ENCODE data around the gene ALDH1B1.

Gene ALDH1B1

DNA sequence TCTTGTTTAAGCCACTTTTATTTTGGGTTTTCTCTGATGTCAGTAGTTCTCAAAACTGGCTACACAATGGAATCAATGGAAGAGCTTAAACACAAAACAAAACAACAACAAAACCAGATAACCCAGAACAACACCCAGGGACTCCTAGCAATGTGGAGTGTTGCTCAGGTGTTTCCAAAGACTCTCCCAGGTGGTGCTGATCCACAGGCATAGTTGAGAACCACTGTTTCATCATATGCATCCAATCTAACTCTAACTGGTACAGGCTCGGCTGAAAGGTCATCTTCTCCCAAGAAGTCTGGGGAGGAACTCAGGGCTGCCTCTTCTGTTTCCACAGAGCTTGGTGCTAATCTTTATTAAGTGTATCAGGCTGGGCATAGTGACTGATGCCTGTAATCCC, 5.4 kb upstream of the ALDH1B1 start:
- 0 out of 2 replicates have a peak, but pooled peaks cover 2% of the 10 kb centered on the region for H3K4me1 ChIP-seq (ENCODE audit: control insufficient read depth, insufficient read depth, low read length)
- no peak for DNase-seq (ENCODE audit: low read depth, low spot score)
- H3K27me3 ChIP-seq (ENCODE audit: control insufficient read depth, insufficient read depth, low read length): no peaks in the 10 kb centered on the region
- no peaks in the 10 kb centered on the region for H3K9me3 ChIP-seq (ENCODE audit: control insufficient read depth, insufficient read depth, low read length)
- no CpG with 5 or more reads among the region's 1 CpG for WGBS (ENCODE audit: insufficient coverage, insufficient read length)
- H3K4me3 ChIP-seq (ENCODE audit: low read length): no peak overlapping the region
- no peaks in the 10 kb centered on the region for H3K36me3 ChIP-seq (ENCODE audit: control insufficient read depth, insufficient read depth, low read length)
- H3K27ac ChIP-seq (ENCODE audit: low read length): no peak overlapping the region

GRCh38 chr9:38387751-38388150, 4.8 kb upstream of the ALDH1B1 start:
- Histone ChIP-seq H3K27me3 (ENCODE audit: control insufficient read depth, insufficient read depth, low read length) (no peaks in the 10 kb centered on the region), H3K4me3 (ENCODE audit: low read length) (no peak overlapping the region), H3K27ac (ENCODE audit: low read length) (no peak overlapping the region), H3K4me1 (ENCODE audit: control insufficient read depth, insufficient read depth, low read length) (0 out of 2 replicates have a peak, but pooled peaks cover 2% of the 10 kb centered on the region), H3K36me3 (ENCODE audit: control insufficient read depth, insufficient read depth, low read length) (no peaks in the 10 kb centered on the region), H3K9me3 (ENCODE audit: control insufficient read depth, insufficient read depth, low read length) (no peaks in the 10 kb centered on the region)
- no peak for DNase-seq (ENCODE audit: low read depth, low spot score)
- no CpG with 5 or more reads among the region's 4 CpGs for WGBS (ENCODE audit: insufficient coverage, insufficient read length)

DNA sequence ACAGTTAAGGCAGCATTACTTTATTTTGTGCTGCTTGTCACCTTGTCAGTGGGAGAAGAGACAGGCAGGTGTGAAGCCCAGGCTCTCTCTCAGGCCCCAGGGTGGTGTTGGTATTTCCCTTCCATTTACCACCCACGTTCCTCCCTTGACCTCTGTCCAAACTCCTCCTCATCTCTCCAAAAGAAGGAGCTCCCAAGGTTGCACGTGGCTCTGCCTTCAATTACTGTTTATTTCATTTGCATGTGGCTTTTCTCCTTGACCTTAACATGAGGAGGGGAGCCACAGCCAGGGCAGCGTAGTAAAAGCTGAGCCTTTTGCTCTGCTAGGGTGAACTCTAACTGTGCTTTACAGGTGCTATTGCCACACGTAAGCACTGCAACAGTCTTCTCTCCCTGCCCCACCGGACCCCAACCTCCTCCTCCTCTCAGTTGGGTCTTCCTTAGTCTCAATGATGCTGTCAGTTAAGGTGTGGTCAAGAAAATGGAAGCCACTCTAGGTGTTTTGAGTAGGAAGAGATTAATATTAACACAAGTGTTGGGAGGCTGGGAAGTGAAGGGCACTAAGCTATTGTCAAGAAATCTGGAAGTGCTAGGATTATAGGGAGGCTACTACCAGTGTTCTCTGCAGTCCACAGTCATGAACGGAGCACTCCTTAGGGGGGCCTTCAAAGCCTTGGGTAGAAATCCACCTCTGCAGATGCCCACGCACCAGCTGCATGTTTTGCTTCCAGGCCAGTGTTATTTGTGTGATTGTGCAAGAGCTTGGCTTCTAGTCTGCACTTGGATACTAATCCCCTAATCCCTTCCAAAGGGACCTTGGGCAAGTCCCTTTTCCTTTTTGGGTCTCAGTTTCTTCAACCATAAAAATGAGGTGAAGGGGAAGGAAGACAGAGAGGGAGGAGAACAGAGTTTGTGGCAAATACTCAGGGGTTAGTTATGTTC, 3.9 kb upstream of the ALDH1B1 start:
- H3K4me1 ChIP-seq (ENCODE audit: control insufficient read depth, insufficient read depth, low read length): 0 out of 2 replicates have a peak, but pooled peaks cover 2% of the 10 kb centered on the region
- no peaks in the 10 kb centered on the region for H3K27me3 ChIP-seq (ENCODE audit: control insufficient read depth, insufficient read depth, low read length)
- no CpG with 5 or more reads among the region's 7 CpGs for WGBS (ENCODE audit: insufficient coverage, insufficient read length)
- no peak for DNase-seq (ENCODE audit: low read depth, low spot score)
- no peak overlapping the region for H3K4me3 ChIP-seq (ENCODE audit: low read length)
- H3K27ac ChIP-seq (ENCODE audit: low read length): no peak overlapping the region
- H3K9me3 ChIP-seq (ENCODE audit: control insufficient read depth, insufficient read depth, low read length): no peaks in the 10 kb centered on the region
- H3K36me3 ChIP-seq (ENCODE audit: control insufficient read depth, insufficient read depth, low read length): no peaks in the 10 kb centered on the region

DNA sequence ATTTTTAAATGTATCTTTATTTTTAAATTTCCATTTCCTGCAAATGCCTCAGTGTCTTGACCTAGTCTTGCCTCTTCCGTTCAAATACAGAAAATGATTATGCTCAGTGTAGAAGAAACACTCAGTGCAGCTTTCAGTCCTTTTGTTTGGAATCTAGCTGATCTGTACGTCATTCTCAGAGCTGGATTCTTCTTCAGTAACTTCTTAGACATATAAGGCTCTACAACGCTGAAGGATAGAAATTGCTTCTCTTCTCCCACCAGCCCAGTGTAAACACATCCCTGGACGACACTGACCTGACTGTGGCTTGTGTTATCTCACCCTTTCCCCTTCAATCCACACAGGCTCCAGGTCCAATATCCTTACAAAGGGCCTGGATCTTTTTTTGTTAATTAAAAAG, 3.2 kb upstream of the ALDH1B1 start:
- H3K36me3 ChIP-seq (ENCODE audit: control insufficient read depth, insufficient read depth, low read length): no peaks in the 10 kb centered on the region
- H3K4me1 ChIP-seq (ENCODE audit: control insufficient read depth, insufficient read depth, low read length): 0 out of 2 replicates have a peak, but pooled peaks cover 2% of the 10 kb centered on the region
- no peak for DNase-seq (ENCODE audit: low read depth, low spot score)
- WGBS (ENCODE audit: insufficient coverage, insufficient read length): no CpG with 5 or more reads among the region's 4 CpGs
- H3K4me3 ChIP-seq (ENCODE audit: low read length): no peak overlapping the region
- H3K27me3 ChIP-seq (ENCODE audit: control insufficient read depth, insufficient read depth, low read length): no peaks in the 10 kb centered on the region
- H3K27ac ChIP-seq (ENCODE audit: low read length): no peak overlapping the region
- H3K9me3 ChIP-seq (ENCODE audit: control insufficient read depth, insufficient read depth, low read length): no peaks in the 10 kb centered on the region

DNA sequence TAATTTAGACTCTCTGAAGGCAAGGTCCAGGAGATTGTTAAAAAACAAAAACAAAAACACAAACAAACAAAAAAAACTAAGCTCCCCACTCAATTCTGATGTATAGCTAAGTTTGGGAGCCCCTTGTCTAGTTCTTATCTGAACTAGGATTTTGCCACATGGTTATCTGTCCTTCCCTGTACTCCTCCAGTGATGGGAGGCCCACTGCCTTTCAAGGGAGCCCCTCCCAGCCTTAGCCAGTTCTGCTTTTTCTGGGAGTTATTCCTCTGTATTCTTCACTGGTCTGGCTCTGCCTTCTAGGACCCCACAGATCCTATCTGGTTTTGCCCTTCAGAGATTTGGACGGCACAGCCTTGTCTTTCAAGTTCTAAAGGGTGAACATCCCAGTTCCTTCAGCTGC, 2.1 kb upstream of the ALDH1B1 start:
- H3K36me3 ChIP-seq (ENCODE audit: control insufficient read depth, insufficient read depth, low read length): no peaks in the 10 kb centered on the region
- no peak for DNase-seq (ENCODE audit: low read depth, low spot score)
- H3K27ac ChIP-seq (ENCODE audit: low read length): no peak overlapping the region
- H3K9me3 ChIP-seq (ENCODE audit: control insufficient read depth, insufficient read depth, low read length): no peaks in the 10 kb centered on the region
- no CpG with 5 or more reads among the region's 1 CpG for WGBS (ENCODE audit: insufficient coverage, insufficient read length)
- no peak overlapping the region for H3K4me3 ChIP-seq (ENCODE audit: low read length)
- no peaks in the 10 kb centered on the region for H3K27me3 ChIP-seq (ENCODE audit: control insufficient read depth, insufficient read depth, low read length)
- H3K4me1 ChIP-seq (ENCODE audit: control insufficient read depth, insufficient read depth, low read length): 0 out of 2 replicates have a peak, but pooled peaks cover 2% of the 10 kb centered on the region

- H3K27me3 ChIP-seq (ENCODE audit: control insufficient read depth, insufficient read depth, low read length): no peaks in the 10 kb centered on the region
- peaks cover 4% of the 10 kb centered on the region; the same call in 1 of the 2 replicates for H3K36me3 ChIP-seq (ENCODE audit: control insufficient read depth, insufficient read depth, low read length)
- no peak overlapping the region for H3K27ac ChIP-seq (ENCODE audit: low read length)
- no peak overlapping the region for H3K4me3 ChIP-seq (ENCODE audit: low read length)
- no CpG with 5 or more reads among the region's 5 CpGs for WGBS (ENCODE audit: insufficient coverage, insufficient read length)
- DNase-seq (ENCODE audit: low read depth, low spot score): no peak
- H3K4me1 ChIP-seq (ENCODE audit: control insufficient read depth, insufficient read depth, low read length): 0 out of 2 replicates have a peak, but pooled peaks cover 2% of the 10 kb centered on the region
- no peaks in the 10 kb centered on the region for H3K9me3 ChIP-seq (ENCODE audit: control insufficient read depth, insufficient read depth, low read length)
These were observed 1.7 kb upstream of the ALDH1B1 start for GRCh38 chr9:38390851-38391250.

DNA sequence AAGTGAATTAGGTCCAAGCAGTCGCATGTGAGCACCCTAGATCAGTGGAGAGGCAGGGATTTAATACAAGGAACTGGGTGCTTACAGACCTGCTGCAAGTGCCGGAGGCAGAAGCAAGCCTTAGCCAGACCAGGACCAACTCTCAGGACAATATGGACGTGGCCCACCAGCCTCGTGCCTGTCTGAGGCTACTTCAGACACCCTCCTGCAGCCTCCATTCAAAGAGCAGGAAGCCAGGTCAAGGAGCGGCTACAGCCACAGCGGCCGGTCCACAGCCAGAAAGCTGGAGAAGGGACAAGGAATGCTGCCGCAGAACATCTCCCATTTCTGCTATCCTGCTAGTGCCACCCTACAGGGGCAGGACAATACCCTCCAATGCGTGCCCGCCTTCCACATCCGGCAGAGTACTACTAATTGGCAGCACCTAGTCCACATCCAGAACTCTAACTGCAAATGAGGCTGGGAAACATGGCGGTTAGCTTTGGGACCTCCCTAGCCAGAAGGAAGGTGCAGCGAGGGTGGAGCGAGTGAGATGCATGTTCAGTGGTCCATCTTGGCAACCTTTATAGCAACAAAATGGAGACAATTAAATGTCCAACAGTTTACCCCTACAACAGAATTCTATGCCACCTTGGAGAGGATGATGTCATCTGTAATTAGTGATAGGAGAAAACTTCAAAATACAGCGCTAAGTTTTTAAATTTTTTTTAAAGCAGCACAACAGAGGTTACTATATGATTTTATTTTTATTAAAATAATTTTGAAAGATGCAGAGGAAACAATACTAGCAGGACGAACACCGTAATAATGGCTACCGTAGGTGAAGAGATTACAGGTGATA, 1.0 kb upstream of the ALDH1B1 start:
- WGBS (ENCODE audit: insufficient coverage, insufficient read length): no CpG with 5 or more reads among the region's 18 CpGs
- Histone ChIP-seq H3K4me3 (ENCODE audit: low read length) (no peak overlapping the region), H3K27ac (ENCODE audit: low read length) (no peak overlapping the region), H3K9me3 (ENCODE audit: control insufficient read depth, insufficient read depth, low read length) (no peaks in the 10 kb centered on the region), H3K36me3 (ENCODE audit: control insufficient read depth, insufficient read depth, low read length) (peaks cover 10% of the 10 kb centered on the region; the same call in 1 of the 2 replicates), H3K4me1 (ENCODE audit: control insufficient read depth, insufficient read depth, low read length) (0 out of 2 replicates have a peak, but pooled peaks cover 2% of the 10 kb centered on the region), H3K27me3 (ENCODE audit: control insufficient read depth, insufficient read depth, low read length) (no peaks in the 10 kb centered on the region)
- no peak for DNase-seq (ENCODE audit: low read depth, low spot score)

DNA sequence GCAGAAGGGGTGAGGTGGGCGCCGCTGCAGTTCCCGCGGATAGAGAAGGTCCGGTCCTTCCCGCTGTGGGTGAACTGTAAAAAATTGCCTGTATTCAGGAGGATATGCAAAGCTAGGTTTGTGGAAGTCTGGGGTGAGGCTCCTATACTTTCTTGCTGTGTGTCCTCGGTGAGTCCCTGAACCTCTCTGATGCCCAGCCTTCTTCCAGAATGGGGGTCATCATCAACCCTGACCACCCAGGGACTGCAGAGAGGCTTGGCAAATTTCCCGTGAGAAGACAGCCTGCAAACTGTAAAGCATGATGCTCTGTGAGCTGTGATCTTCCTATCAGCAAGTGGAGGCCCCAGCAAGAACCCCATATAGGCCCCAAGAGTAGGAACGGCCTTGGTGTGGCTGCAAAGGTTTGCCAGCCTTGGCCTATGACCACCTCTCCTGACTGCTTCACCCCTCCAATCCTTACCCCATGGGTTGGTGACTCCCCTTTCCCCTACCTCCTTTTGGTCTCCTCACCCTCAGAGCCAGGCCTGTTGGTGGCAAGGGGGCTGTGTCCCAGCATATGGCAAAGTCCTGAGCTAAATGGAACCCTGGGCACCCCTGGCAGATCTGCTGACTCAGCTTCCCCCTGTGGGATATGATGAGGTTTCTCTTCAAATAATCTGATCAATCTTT, 760 bp downstream of the ALDH1B1 start:
- Histone ChIP-seq H3K27ac (ENCODE audit: low read length) (no peak overlapping the region), H3K4me3 (ENCODE audit: low read length) (peak overlapping the region; percentile 63; the same call in 1 of the 2 replicates), H3K9me3 (ENCODE audit: control insufficient read depth, insufficient read depth, low read length) (no peaks in the 10 kb centered on the region), H3K27me3 (ENCODE audit: control insufficient read depth, insufficient read depth, low read length) (no peaks in the 10 kb centered on the region), H3K4me1 (ENCODE audit: control insufficient read depth, insufficient read depth, low read length) (0 out of 2 replicates have a peak, but pooled peaks cover 2% of the 10 kb centered on the region), H3K36me3 (ENCODE audit: control insufficient read depth, insufficient read depth, low read length) (peaks cover 17% of the 10 kb centered on the region; the same call in 1 of the 2 replicates)
- no peak for DNase-seq (ENCODE audit: low read depth, low spot score)
- no CpG with 5 or more reads among the region's 9 CpGs for WGBS (ENCODE audit: insufficient coverage, insufficient read length)

DNA sequence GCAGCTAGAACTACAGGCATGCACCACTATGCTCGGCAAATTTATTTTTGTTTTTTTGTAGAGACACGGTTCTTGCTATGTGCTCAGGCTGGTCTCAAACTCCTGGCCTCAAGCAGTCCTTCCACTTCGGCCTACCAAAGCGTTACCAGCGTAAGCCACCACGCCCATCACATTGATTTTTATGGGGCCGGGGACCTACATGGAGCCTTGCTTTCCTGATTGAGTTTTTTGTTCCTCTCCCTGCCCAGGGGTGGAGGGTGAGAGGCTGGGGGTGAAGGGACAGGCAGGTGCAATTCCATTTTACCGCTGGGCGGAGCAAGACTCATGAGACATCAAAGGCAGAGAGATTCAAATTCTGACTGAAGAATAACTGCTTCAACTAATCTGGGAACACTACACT, 1.9 kb downstream of the ALDH1B1 start:
- Histone ChIP-seq H3K36me3 (ENCODE audit: control insufficient read depth, insufficient read depth, low read length) (peaks cover 17% of the 10 kb centered on the region; the same call in 1 of the 2 replicates), H3K4me3 (ENCODE audit: low read length) (no peak overlapping the region), H3K9me3 (ENCODE audit: control insufficient read depth, insufficient read depth, low read length) (no peaks in the 10 kb centered on the region), H3K27ac (ENCODE audit: low read length) (no peak overlapping the region), H3K4me1 (ENCODE audit: control insufficient read depth, insufficient read depth, low read length) (0 out of 2 replicates have a peak, but pooled peaks cover 2% of the 10 kb centered on the region), H3K27me3 (ENCODE audit: control insufficient read depth, insufficient read depth, low read length) (no peaks in the 10 kb centered on the region)
- no CpG with 5 or more reads among the region's 9 CpGs for WGBS (ENCODE audit: insufficient coverage, insufficient read length)
- no peak for DNase-seq (ENCODE audit: low read depth, low spot score)

Measured in iPS DF 6.9 (cell line).